Trophoblast cell (in vitro differentiated cells and primary cell): ENCODE measurements around the gene LCT.
"Not testable (repeated sequence)": the region's sequence is repeated elsewhere in the genome, so short reads cannot be mapped to it uniquely, and the experiment has no call there.

Experiments used
- DNase-seq, 2 donors: peaks; one replicate each; pipeline ENCODE4 v3.0.0-alpha.2; 2016
- H2AFZ ChIP-seq: 2 replicates; pipeline ENCODE4 v1.6.1; 2013; ENCODE audit warnings: low read length, moderate library complexity, mild to moderate bottlenecking; ENCODE audit not compliant: insufficient read depth, poor library complexity
- H2AK5ac ChIP-seq: 2 replicates; pipeline ENCODE4 v1.6.1; 2013; ENCODE audit warnings: mild to moderate bottlenecking, low read length
- H2BK120ac ChIP-seq: 2 replicates; pipeline ENCODE4 v1.6.1; 2013; ENCODE audit warnings: low read length, mild to moderate bottlenecking, moderate library complexity; ENCODE audit not compliant: insufficient read depth, poor library complexity
- H2BK12ac ChIP-seq: 2 replicates; pipeline ENCODE4 v1.6.1; 2013; ENCODE audit warnings: mild to moderate bottlenecking, low read length, moderate library complexity
- H2BK5ac ChIP-seq: 2 replicates; pipeline ENCODE4 v1.6.1; 2013; ENCODE audit warnings: low read length, low read depth, moderate library complexity, mild to moderate bottlenecking; ENCODE audit not compliant: poor library complexity
- H3K14ac ChIP-seq: 2 replicates; pipeline ENCODE4 v1.6.1; 2013; ENCODE audit warnings: mild to moderate bottlenecking, low read length
- H3K18ac ChIP-seq: 2 replicates; pipeline ENCODE4 v1.6.1; 2013; ENCODE audit warnings: mild to moderate bottlenecking, low read length
- H3K23ac ChIP-seq: 2 replicates; pipeline ENCODE4 v1.6.1; 2013; ENCODE audit warnings: low read length
- H3K27ac ChIP-seq: 2 replicates; pipeline ENCODE4 v1.5.1; 2013; ENCODE audit warnings: low read depth, mild to moderate bottlenecking, inconsistent platforms, low read length, moderate library complexity
- H3K27me3 ChIP-seq: 2 replicates; pipeline ENCODE4 v1.6.1; 2013; ENCODE audit warnings: inconsistent platforms, mild to moderate bottlenecking, low read length, moderate library complexity; ENCODE audit not compliant: insufficient read depth
- H3K36me3 ChIP-seq, 2 experiments: 1 replicate in 1 of 2; 2 replicates in 1 of 2; pipeline ENCODE4 v1.6.1; 2013; ENCODE audit warnings: low read length in 2 of 2, mild to moderate bottlenecking in 2 of 2, moderate library complexity in 1 of 2; ENCODE audit not compliant: insufficient read depth in 2 of 2, control insufficient read depth in 1 of 2
- H3K4ac ChIP-seq: 2 replicates; pipeline ENCODE4 v1.6.1; 2013; ENCODE audit warnings: low read depth, mild to moderate bottlenecking, low read length, moderate library complexity
- H3K4me1 ChIP-seq, 2 experiments: 1 replicate in 1 of 2; 2 replicates in 1 of 2; pipeline ENCODE4 v1.6.1; 2013; ENCODE audit warnings: low read length in 2 of 2, mild to moderate bottlenecking in 2 of 2, moderate library complexity in 1 of 2; ENCODE audit not compliant: insufficient read depth in 2 of 2, control insufficient read depth in 1 of 2
- H3K4me2 ChIP-seq: 2 replicates; pipeline ENCODE4 v1.6.1; 2013; ENCODE audit warnings: inconsistent platforms, mild to moderate bottlenecking, low read length, moderate library complexity
- H3K4me3 ChIP-seq: 2 replicates; pipeline ENCODE4 v1.5.1; 2013; ENCODE audit warnings: mild to moderate bottlenecking, low read depth, low read length, inconsistent platforms
- H3K79me1 ChIP-seq: one replicate; pipeline ENCODE4 v1.6.1; 2013; ENCODE audit warnings: low read length
- H3K79me2 ChIP-seq: 2 replicates; pipeline ENCODE4 v1.6.1; 2013; ENCODE audit warnings: low read length, mild to moderate bottlenecking; ENCODE audit not compliant: control insufficient read depth, insufficient read depth, poor library complexity
- H3K9ac ChIP-seq: 2 replicates; pipeline ENCODE4 v1.6.1; 2013; ENCODE audit warnings: mild to moderate bottlenecking, low read length
- H3K9me3 ChIP-seq: 2 replicates; pipeline ENCODE4 v1.6.1; 2013; ENCODE audit warnings: low read depth, mild to moderate bottlenecking, control low read depth, inconsistent platforms, low read length; ENCODE audit not compliant: insufficient read depth
- H4K12ac ChIP-seq: 2 replicates; pipeline ENCODE4 v1.6.1; 2013; ENCODE audit warnings: low read depth, mild to moderate bottlenecking, low read length, moderate library complexity
- H4K8ac ChIP-seq: 2 replicates; pipeline ENCODE4 v1.6.1; 2013; ENCODE audit warnings: low read depth, mild to moderate bottlenecking, low read length, moderate library complexity
- H4K91ac ChIP-seq: one replicate; pipeline ENCODE4 v1.6.1; 2013; ENCODE audit warnings: low read depth, mild to moderate bottlenecking, low read length, moderate library complexity
- WGBS: extraction: QIAGEN DNeasy Blood & Tissue Kit; methylation state at CpG from one replicate; pipeline ENCODE4 v1.1.7; 2013; ENCODE audit warnings: missing lambda C conversion rate; ENCODE audit not compliant: insufficient read length, insufficient coverage; ENCODE audit errors: extremely low coverage; 5-methylcytosine and 5-hydroxymethylcytosine counted together

The LCT gene

GRCh38 chr2:135795641-135796040 lies 41.3 kb downstream of the LCT start:
- not testable (repeated sequence) for H3K27ac ChIP-seq, H3K4me3 ChIP-seq, H3K27me3 ChIP-seq, H2AK5ac ChIP-seq, H2BK120ac ChIP-seq, H3K4me1 ChIP-seq, H3K23ac ChIP-seq, H3K36me3 ChIP-seq, H2BK12ac ChIP-seq, H3K4ac ChIP-seq, H3K79me2 ChIP-seq, H2BK5ac ChIP-seq, H4K8ac ChIP-seq, H3K9ac ChIP-seq, H4K91ac ChIP-seq, H3K14ac ChIP-seq, H2AFZ ChIP-seq, H3K79me1 ChIP-seq, H4K12ac ChIP-seq, H3K18ac ChIP-seq, H3K9me3 ChIP-seq, DNase-seq, H3K4me2 ChIP-seq
- no CpG with 5 or more reads among the region's 4 CpGs for WGBS

GRCh38 chr2:135792401-135793150 lies 44.4 kb downstream of the LCT start:
- Histone ChIP-seq H3K14ac (no peak overlapping the region), H2AK5ac (no peak overlapping the region), H3K4ac (no peak overlapping the region), H2BK5ac (no peak overlapping the region), H2BK120ac (no peak overlapping the region), H3K4me1 (no peaks in the 10 kb centered on the region), H3K4me3 (no peak overlapping the region), H2AFZ (no peak overlapping the region), H3K27me3 (no peaks in the 10 kb centered on the region), H3K18ac (no peak overlapping the region), H4K8ac (no peak overlapping the region), H3K36me3 (no peaks in the 10 kb centered on the region), H3K23ac (no peak overlapping the region), H3K79me2 (no peaks in the 10 kb centered on the region), H3K9ac (no peak overlapping the region), H3K9me3 (no peaks in the 10 kb centered on the region), H4K12ac (no peak overlapping the region), H4K91ac (no peak overlapping the region), H3K27ac (no peak overlapping the region), H3K79me1 (no peaks in the 10 kb centered on the region), H2BK12ac (no peak overlapping the region), H3K4me2 (no peak overlapping the region)
- DNase-seq, result no peak
- WGBS, result no CpG with 5 or more reads among the region's 7 CpGs

- Histone ChIP-seq H2AK5ac (no peak overlapping the region), H3K18ac (no peak overlapping the region), H3K9me3 (no peaks in the 10 kb centered on the region), H3K4me1 (no peaks in the 10 kb centered on the region), H2BK12ac (no peak overlapping the region), H3K27me3 (no peaks in the 10 kb centered on the region), H4K12ac (no peak overlapping the region), H3K4ac (no peak overlapping the region), H3K9ac (no peak overlapping the region), H2BK5ac (no peak overlapping the region), H2BK120ac (no peak overlapping the region), H2AFZ (no peak overlapping the region), H4K91ac (no peak overlapping the region), H4K8ac (no peak overlapping the region), H3K36me3 (no peaks in the 10 kb centered on the region), H3K23ac (no peak overlapping the region), H3K79me2 (no peaks in the 10 kb centered on the region), H3K4me3 (no peak overlapping the region), H3K27ac (no peak overlapping the region), H3K14ac (no peak overlapping the region), H3K4me2 (no peak overlapping the region), H3K79me1 (no peaks in the 10 kb centered on the region)
- peak in 1 of 2 donors; percentile 50 for DNase-seq
- no CpG with 5 or more reads among the region's 2 CpGs for WGBS
Observed at GRCh38 chr2:135791418-135792190, 45.4 kb downstream of the LCT start.

- Histone ChIP-seq H3K9me3 (no peaks in the 10 kb centered on the region), H3K79me1 (no peaks in the 10 kb centered on the region), H3K23ac (no peak overlapping the region), H4K12ac (no peak overlapping the region), H3K27me3 (no peaks in the 10 kb centered on the region), H3K4me3 (no peak overlapping the region), H3K27ac (no peak overlapping the region), H2BK5ac (no peak overlapping the region), H3K18ac (no peak overlapping the region), H2AFZ (no peak overlapping the region), H3K4me1 (no peaks in the 10 kb centered on the region), H2BK12ac (no peak overlapping the region), H3K4ac (no peak overlapping the region), H3K79me2 (no peaks in the 10 kb centered on the region), H2AK5ac (no peak overlapping the region), H3K9ac (no peak overlapping the region), H3K4me2 (no peak overlapping the region), H3K36me3 (peaks cover 2 to 5% of the 10 kb centered on the region in 2 experiments), H3K14ac (no peak overlapping the region), H2BK120ac (no peak overlapping the region), H4K8ac (no peak overlapping the region), H4K91ac (no peak overlapping the region)
- WGBS, result no CpG with 5 or more reads among the region's 10 CpGs
- DNase-seq, result no peak
Observed at GRCh38 chr2:135790423-135790822, 46.6 kb downstream of the LCT start.
